GM23248 (cell line): ENCODE results near the gene LGI4. TPM values are rescaled to one million over a fixed set of nuclear protein-coding genes. Genes with fewer than 3 reads are reported as not detected.

Experiments used
- DNase-seq: peaks from one replicate; pipeline ENCODE4 v3.0.0-alpha.2; 2015
- H2AFZ ChIP-seq: fragments of 200-600 bp; sonication (generic); 2 replicates; pipeline ENCODE4 v1.6.1; 2016; ENCODE audit warnings: antibody characterized with exemption
- H3F3A ChIP-seq: fragments of 200-600 bp; sonication (generic); 2 replicates; pipeline ENCODE4 v1.6.1; 2016; ENCODE audit warnings: mild to moderate bottlenecking, antibody characterized with exemption, mixed run types; ENCODE audit not compliant: insufficient read depth
- H3K27ac ChIP-seq: fragments of 200-600 bp; sonication (generic); 2 replicates; pipeline ENCODE4 v1.5.1; 2016; ENCODE audit warnings: mild to moderate bottlenecking
- H3K27me3 ChIP-seq: fragments of 200-600 bp; sonication (generic); replicated peaks from 2 replicates; pipeline ENCODE4 v1.6.1; 2016; ENCODE audit warnings: mild to moderate bottlenecking; ENCODE audit not compliant: insufficient read depth
- H3K36me3 ChIP-seq: fragments of 200-600 bp; sonication (generic); 2 replicates; pipeline ENCODE4 v1.6.1; 2016; ENCODE audit warnings: low read depth, mild to moderate bottlenecking
- H3K4me1 ChIP-seq: fragments of 200-600 bp; sonication (generic); 2 replicates; pipeline ENCODE4 v1.6.1; 2016; ENCODE audit warnings: mild to moderate bottlenecking; ENCODE audit not compliant: insufficient read depth
- H3K4me2 ChIP-seq: fragments of 200-600 bp; sonication (generic); one replicate; pipeline ENCODE4 v1.6.1; 2016; ENCODE audit warnings: mild to moderate bottlenecking; ENCODE audit not compliant: unreplicated experiment
- H3K4me3 ChIP-seq: fragments of 200-600 bp; sonication (generic); 2 replicates; pipeline ENCODE4 v1.5.1; 2016; ENCODE audit warnings: mild to moderate bottlenecking
- H3K79me2 ChIP-seq: fragments of 200-600 bp; sonication (generic); 2 replicates; pipeline ENCODE4 v1.6.1; 2016; ENCODE audit warnings: mild to moderate bottlenecking; ENCODE audit not compliant: insufficient read depth
- H3K9ac ChIP-seq: fragments of 200-600 bp; sonication (generic); 2 replicates; pipeline ENCODE4 v1.6.1; 2016; ENCODE audit warnings: mild to moderate bottlenecking
- H3K9me2 ChIP-seq: fragments of 200-600 bp; sonication (generic); 2 replicates; pipeline ENCODE4 v1.6.1; 2016; ENCODE audit warnings: mixed run types, mild to moderate bottlenecking, moderate library complexity; ENCODE audit not compliant: insufficient read depth
- H3K9me3 ChIP-seq: fragments of 200-600 bp; sonication (generic); one replicate; pipeline ENCODE4 v1.6.1; 2017; ENCODE audit warnings: low read depth
- H4K20me1 ChIP-seq: fragments of 200-600 bp; sonication (generic); 2 replicates; pipeline ENCODE4 v1.6.0; 2016; ENCODE audit not compliant: insufficient read depth
- EZH2 ChIP-seq: fragments of 200-600 bp; sonication (generic); IDR thresholded peaks from 2 replicates; pipeline ENCODE4 v1.6.1; 2018; ENCODE audit warnings: antibody characterized with exemption, mild to moderate bottlenecking; ENCODE audit not compliant: insufficient read depth, poor library complexity, severe bottlenecking
- EZH2phosphoT487 ChIP-seq: fragments of 200-600 bp; sonication (generic); IDR thresholded peaks from 2 replicates; pipeline ENCODE4 v1.6.1; 2018; ENCODE audit warnings: antibody characterized with exemption, moderate library complexity, mild to moderate bottlenecking, low read depth; ENCODE audit not compliant: insufficient read depth
- WGBS, 2 experiments: methylation state at CpG; one replicate each; pipeline ENCODE4 v1.1.6; 2015 to 2017; ENCODE audit warnings: low lambda C conversion rate in 2 of 2, low coverage in 1 of 2; ENCODE audit errors: missing lambda C conversion rate in 2 of 2; 5-methylcytosine and 5-hydroxymethylcytosine counted together
- in situ Hi-C: fragments of 300-500 bp; cut with MboI; formaldehyde crosslinking; loops from 2 replicates; pipeline ENCODE4 v1.15.0; 2020
- polyA plus RNA-seq: library from polyadenylated mRNA; unstranded; fragments of >200 nt; fragmentation: Nextera tagmentation; extraction: Ambion mirVana; gene quantifications from 2 replicates; pipeline ENCODE4 v1.2.1, GENCODE V29; 2016
- small RNA-seq: library from RNA; depleted of rRNA; stranded (forward); fragments of <200 nt; gene quantifications from one replicate; pipeline ENCODE3, GENCODE V24; 2014; ENCODE audit warnings: low read depth, low replicate concordance
- total RNA-seq: library from RNA; depleted of rRNA; stranded (reverse); fragments of >200 nt; shearing (Covaris generic); gene quantifications from 2 replicates; pipeline ENCODE4 v1.2.3, GENCODE V29; 2014; rRNA removed

The LGI4 gene
- total and polyA plus RNA-seq, 2 experiments from 2014 or later: 0.06 to 0.86 TPM

- Histone ChIP-seq H3K4me2 (no peak overlapping the region), H3K27me3 (peaks cover 7% of the 10 kb centered on the region; the same call in 1 of the 2 replicates), H3K9me2 (no peaks in the 10 kb centered on the region), H3K36me3 (no peaks in the 10 kb centered on the region), H3K4me1 (no peaks in the 10 kb centered on the region), H3K79me2 (no peaks in the 10 kb centered on the region), H3K9ac (no peak overlapping the region), H3K9me3 (no peaks in the 10 kb centered on the region), H3K4me3 (no peak overlapping the region), H4K20me1 (no peaks in the 10 kb centered on the region), H2AFZ (no peak overlapping the region), H3F3A (no peaks in the 10 kb centered on the region), H3K27ac (no peak overlapping the region)
- WGBS, 2 experiments: 51 to 56% methylated on average over 8 of the region's 8 CpGs
- in situ Hi-C loops: no loop called here
- TF ChIP-seq EZH2phosphoT487: no peak
- no peak for TF ChIP-seq EZH2
- no peak for DNase-seq
Observed at GRCh38 chr19:35076657-35077056, 58.2 kb downstream of the LGI4 start.

- H3K4me2 ChIP-seq: no peak overlapping the region
- H3K79me2 ChIP-seq: no peaks in the 10 kb centered on the region
- no peak overlapping the region for H2AFZ ChIP-seq
- TF ChIP-seq EZH2phosphoT487: no peak
- TF ChIP-seq EZH2: no peak
- H4K20me1 ChIP-seq: no peaks in the 10 kb centered on the region
- H3K9me2 ChIP-seq: no peaks in the 10 kb centered on the region
- no peak overlapping the region for H3K27ac ChIP-seq
- in situ Hi-C loops: no loop called here
- DNase-seq: no peak
- no peaks in the 10 kb centered on the region for H3F3A ChIP-seq
- peaks cover 7% of the 10 kb centered on the region; the same call in 1 of the 2 replicates for H3K27me3 ChIP-seq
- no peaks in the 10 kb centered on the region for H3K9me3 ChIP-seq
- H3K9ac ChIP-seq: no peak overlapping the region
- H3K4me3 ChIP-seq: no peak overlapping the region
- no peaks in the 10 kb centered on the region for H3K36me3 ChIP-seq
- no peaks in the 10 kb centered on the region for H3K4me1 ChIP-seq
- 38 to 51% methylated on average over 6 of the region's 6 CpGs for WGBS, 2 experiments
Observed at GRCh38 chr19:35076026-35076370, 58.9 kb downstream of the LGI4 start.

- 54 to 64% methylated on average over 17 to 21 of the region's 21 CpGs for WGBS, 2 experiments
- Histone ChIP-seq H4K20me1 (no peaks in the 10 kb centered on the region), H3K9me3 (no peaks in the 10 kb centered on the region), H3K4me2 (no peak overlapping the region), H3K9ac (no peak overlapping the region), H3K27ac (no peak overlapping the region), H3K9me2 (no peaks in the 10 kb centered on the region), H3K4me3 (no peak overlapping the region), H3K27me3 (peaks cover 7% of the 10 kb centered on the region; the same call in 1 of the 2 replicates), H3K36me3 (no peaks in the 10 kb centered on the region), H3K79me2 (no peaks in the 10 kb centered on the region), H2AFZ (no peak overlapping the region), H3F3A (no peaks in the 10 kb centered on the region), H3K4me1 (no peaks in the 10 kb centered on the region)
- no peak for DNase-seq
- in situ Hi-C loops: no loop called here
- TF ChIP-seq EZH2phosphoT487 (no peak), EZH2 (no peak)
Observed at GRCh38 chr19:35075202-35076025, 59.4 kb downstream of the LGI4 start.

Small RNAs within 50 kb of the gene (small RNA-seq; reads per million reads assigned to genes)
- not detected for gene AC020907.2

Other genes starting within 250 kb of the LGI4 start
- 1.5 and 2.2 TPM in 2 replicates for gene ZNF30, start 208.2 kb downstream of the LGI4 start, total RNA-seq
- 1.7 and 2.2 TPM in 2 replicates for gene ZNF30, start 208.2 kb downstream of the LGI4 start, polyA plus RNA-seq
- 1.8 and 3.8 TPM in 2 replicates for gene ZNF792, start 170.8 kb downstream of the LGI4 start, total RNA-seq
- gene ZNF792, start 170.8 kb downstream of the LGI4 start, polyA plus RNA-seq: 0.63 and 1.0 TPM in 2 replicates
- gene GRAMD1A, start 134.7 kb downstream of the LGI4 start, total RNA-seq: 17.3 and 20.5 TPM in 2 replicates
- 31.7 and 33.8 TPM in 2 replicates for gene GRAMD1A, start 134.7 kb downstream of the LGI4 start, polyA plus RNA-seq
- 1.7 and 2.0 TPM in 2 replicates for gene SCN1B, start 104.6 kb downstream of the LGI4 start, total RNA-seq
- gene SCN1B, start 104.6 kb downstream of the LGI4 start, polyA plus RNA-seq: 1.5 and 1.8 TPM in 2 replicates
- not detected in 2 replicates for gene HPN, start 93.3 kb downstream of the LGI4 start, total RNA-seq
- gene HPN, start 93.3 kb downstream of the LGI4 start, polyA plus RNA-seq: not detected in 2 replicates
- gene FXYD3, start 19.2 kb downstream of the LGI4 start, total RNA-seq: not detected in 2 replicates
- not detected in 2 replicates for gene FXYD3, start 19.2 kb downstream of the LGI4 start, polyA plus RNA-seq
- 0.43 TPM in 1 of 2 replicates, not detected in the other for gene FXYD1, start 3.8 kb upstream of the LGI4 start, total RNA-seq
- gene FXYD1, start 3.8 kb upstream of the LGI4 start, polyA plus RNA-seq: 1.2 and 1.9 TPM in 2 replicates
- gene FXYD7, start 8.2 kb upstream of the LGI4 start, total RNA-seq: not detected in 2 replicates
- not detected in 2 replicates for gene FXYD7, start 8.2 kb upstream of the LGI4 start, polyA plus RNA-seq
- 209 and 233 TPM in 2 replicates for gene FXYD5, start 19.7 kb upstream of the LGI4 start, total RNA-seq
- gene FXYD5, start 19.7 kb upstream of the LGI4 start, polyA plus RNA-seq: 496 and 515 TPM in 2 replicates
- gene FAM187B, start 93.7 kb upstream of the LGI4 start, total RNA-seq: not detected in 2 replicates
- not detected in 2 replicates for gene FAM187B, start 93.7 kb upstream of the LGI4 start, polyA plus RNA-seq
- gene LSR, start 113.9 kb upstream of the LGI4 start, total RNA-seq: not detected in 2 replicates
- 2.7 and 3.1 TPM in 2 replicates for gene LSR, start 113.9 kb upstream of the LGI4 start, polyA plus RNA-seq
- gene USF2, start 133.9 kb upstream of the LGI4 start, total RNA-seq: 55.8 and 64.6 TPM in 2 replicates
- gene USF2, start 133.9 kb upstream of the LGI4 start, polyA plus RNA-seq: 10.4 and 10.9 TPM in 2 replicates
- gene HAMP, start 147.5 kb upstream of the LGI4 start, total RNA-seq: not detected in 2 replicates
- not detected in 2 replicates for gene HAMP, start 147.5 kb upstream of the LGI4 start, polyA plus RNA-seq
- gene MAG, start 157.1 kb upstream of the LGI4 start, total RNA-seq: not detected in 2 replicates
- gene MAG, start 157.1 kb upstream of the LGI4 start, polyA plus RNA-seq: not detected in 2 replicates
- not detected in 2 replicates for gene CD22, start 194.1 kb upstream of the LGI4 start, total RNA-seq
- 0.16 and 0.28 TPM in 2 replicates for gene CD22, start 194.1 kb upstream of the LGI4 start, polyA plus RNA-seq
- gene FFAR1, start 212.8 kb upstream of the LGI4 start, total RNA-seq: not detected in 2 replicates
- gene FFAR1, start 212.8 kb upstream of the LGI4 start, polyA plus RNA-seq: not detected in 2 replicates
- not detected in 2 replicates for gene FFAR3, start 223.4 kb upstream of the LGI4 start, total RNA-seq
- not detected in 2 replicates for gene FFAR3, start 223.4 kb upstream of the LGI4 start, polyA plus RNA-seq
- not detected in 2 replicates for gene GPR42, start 236.0 kb upstream of the LGI4 start, total RNA-seq
- not detected in 2 replicates for gene GPR42, start 236.0 kb upstream of the LGI4 start, polyA plus RNA-seq